Umbilical cord (tissue), 2 donors: ENCODE measurements around the gene ZFAND2B. TPM values are rescaled to one million over a fixed set of nuclear protein-coding genes. Genes with fewer than 3 reads are reported as not detected.
A peak's percentile ranks its signal among the peaks of the same experiment; 100 is the strongest.

Experiments
- DNase-seq: peaks from one replicate; pipeline ENCODE4 v3.0.0-alpha.2; 2015; ENCODE audit warnings: low spot score
- total RNA-seq: library from RNA; depleted of rRNA; stranded (reverse); fragments of >200 nt; gene quantifications from one replicate; pipeline ENCODE4 v1.2.3, GENCODE V29; 2014; ENCODE audit warnings: low replicate concordance; ENCODE audit not compliant: insufficient read depth

ZFAND2B gene, protein sequence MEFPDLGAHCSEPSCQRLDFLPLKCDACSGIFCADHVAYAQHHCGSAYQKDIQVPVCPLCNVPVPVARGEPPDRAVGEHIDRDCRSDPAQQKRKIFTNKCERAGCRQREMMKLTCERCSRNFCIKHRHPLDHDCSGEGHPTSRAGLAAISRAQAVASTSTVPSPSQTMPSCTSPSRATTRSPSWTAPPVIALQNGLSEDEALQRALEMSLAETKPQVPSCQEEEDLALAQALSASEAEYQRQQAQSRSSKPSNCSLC
- total RNA-seq: 20.5 TPM

DNA sequence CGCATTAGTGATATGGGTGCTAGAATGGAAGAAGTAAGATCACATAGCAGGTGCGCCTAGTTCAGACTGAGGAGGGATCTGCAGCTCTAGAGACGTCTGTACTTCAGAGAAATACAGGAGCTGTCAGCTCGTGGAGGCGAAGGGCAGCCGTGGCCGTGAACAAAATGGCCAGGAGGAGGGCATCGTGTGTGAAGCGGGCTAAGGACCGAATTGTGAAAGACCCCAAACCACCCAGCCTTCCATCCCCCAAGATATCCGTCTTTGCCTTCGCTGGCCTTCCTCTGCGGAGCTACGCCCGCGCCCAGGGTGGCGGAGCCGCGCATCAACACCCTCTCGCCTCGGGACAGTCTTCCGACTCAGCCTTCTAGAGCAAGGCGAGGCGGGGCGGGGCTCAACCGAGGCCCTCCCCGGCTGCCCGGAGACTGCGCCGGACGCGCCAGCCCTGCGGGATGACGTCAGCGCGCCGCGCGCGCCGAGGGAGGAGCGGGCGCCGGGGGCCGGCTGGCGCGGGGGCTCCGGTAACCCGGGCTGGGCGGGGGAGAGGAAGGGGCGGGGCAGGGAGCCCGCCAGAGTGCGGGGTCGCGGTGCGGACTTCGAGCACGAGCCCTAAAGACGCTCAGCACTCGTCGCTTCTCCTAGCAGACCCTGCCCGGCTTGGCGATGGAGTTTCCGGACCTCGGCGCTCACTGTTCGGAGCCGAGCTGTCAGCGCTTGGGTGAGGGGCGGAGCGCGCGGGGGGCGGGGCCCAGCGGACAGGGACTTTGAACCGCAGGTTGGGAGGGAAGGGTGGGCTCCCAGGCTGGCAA, at the start of gene ZFAND2B:
ZFAND2B (plus strand) TSS at position 455 of the 806 bp plus-strand sequence; CDS start at position 661, 206 bp downstream.
- peak; percentile 97 for DNase-seq

DNA sequence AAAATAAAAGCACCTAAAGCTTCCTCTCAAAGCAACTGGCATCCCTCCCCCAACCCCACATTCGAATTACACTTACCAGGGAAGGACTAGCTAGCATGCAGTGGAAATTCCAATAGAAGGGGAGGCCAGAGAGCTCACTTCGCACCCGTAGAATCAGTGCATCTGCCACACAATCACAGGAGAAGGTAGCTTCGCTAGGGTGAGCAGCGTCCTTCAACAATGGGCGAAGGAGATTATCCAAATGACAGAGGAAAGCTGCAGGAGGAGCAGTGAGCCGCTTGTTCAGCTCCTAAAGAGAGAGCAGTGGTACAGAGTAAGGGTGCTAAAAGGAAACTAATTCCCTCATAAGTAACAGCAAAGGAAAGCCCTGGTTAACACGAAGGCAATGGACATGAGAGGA, 49.2 kb upstream of the ZFAND2B start:
- DNase-seq: no peak

DNA sequence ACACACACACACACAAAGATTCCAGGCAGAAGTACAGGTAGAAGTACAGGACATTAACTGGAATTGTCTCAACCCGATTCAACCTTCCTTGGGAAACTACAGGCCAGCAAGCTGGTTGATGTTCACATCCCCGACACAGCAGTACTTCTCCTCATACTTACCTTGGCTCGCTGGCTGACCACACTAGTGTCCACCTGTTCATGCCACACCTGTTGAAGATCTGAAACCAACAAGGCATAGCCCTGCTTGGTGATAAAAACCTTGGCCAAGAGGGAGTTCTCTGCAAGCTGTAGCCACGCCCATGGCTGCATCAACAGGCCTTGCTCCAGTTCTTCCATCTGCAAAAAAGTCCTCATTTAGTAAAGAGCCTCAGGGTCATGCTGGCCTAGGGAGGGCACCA, 48.6 kb upstream of the ZFAND2B start:
- DNase-seq: no peak

DNA sequence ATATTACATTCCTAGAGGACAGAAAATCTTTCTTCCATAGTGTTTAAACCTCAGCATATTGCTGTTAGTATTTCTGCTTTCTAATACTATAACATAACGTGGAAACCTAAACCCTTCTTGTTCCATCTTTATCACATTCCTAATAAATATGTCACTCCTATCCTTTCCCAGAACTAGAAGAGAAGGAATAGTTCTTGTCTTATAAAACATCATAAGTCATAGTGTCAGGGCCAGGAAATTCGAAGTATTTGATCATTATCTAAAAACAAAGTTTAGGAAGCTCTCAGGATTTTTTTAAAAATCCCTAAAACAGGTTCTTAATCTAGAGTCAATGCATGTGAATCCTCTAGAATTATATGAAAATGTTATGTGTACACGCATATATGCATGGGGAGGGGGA, 48.0 kb upstream of the ZFAND2B start:
- DNase-seq: no peak

DNA sequence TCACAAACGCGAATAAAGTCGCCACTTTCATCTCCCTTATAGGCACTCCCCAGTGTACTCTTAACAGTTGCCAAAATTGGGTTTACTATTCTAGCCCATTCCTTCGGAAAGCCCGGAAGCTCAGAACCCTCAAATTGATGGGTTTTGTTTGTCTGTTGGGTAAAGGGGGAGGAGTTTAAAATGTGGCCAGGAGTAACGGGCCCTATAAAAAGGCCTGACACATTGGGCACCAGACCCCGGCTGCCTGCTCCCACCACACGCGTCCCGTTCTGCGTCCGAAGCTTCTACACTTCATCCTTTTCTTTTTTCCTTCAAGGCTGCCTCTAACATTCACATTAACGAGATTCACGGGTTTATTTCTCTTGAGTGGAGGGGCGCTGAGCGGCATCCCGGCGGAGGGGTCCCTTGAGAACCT, 46.8 kb upstream of the ZFAND2B start:
- DNase-seq: no peak

DNA sequence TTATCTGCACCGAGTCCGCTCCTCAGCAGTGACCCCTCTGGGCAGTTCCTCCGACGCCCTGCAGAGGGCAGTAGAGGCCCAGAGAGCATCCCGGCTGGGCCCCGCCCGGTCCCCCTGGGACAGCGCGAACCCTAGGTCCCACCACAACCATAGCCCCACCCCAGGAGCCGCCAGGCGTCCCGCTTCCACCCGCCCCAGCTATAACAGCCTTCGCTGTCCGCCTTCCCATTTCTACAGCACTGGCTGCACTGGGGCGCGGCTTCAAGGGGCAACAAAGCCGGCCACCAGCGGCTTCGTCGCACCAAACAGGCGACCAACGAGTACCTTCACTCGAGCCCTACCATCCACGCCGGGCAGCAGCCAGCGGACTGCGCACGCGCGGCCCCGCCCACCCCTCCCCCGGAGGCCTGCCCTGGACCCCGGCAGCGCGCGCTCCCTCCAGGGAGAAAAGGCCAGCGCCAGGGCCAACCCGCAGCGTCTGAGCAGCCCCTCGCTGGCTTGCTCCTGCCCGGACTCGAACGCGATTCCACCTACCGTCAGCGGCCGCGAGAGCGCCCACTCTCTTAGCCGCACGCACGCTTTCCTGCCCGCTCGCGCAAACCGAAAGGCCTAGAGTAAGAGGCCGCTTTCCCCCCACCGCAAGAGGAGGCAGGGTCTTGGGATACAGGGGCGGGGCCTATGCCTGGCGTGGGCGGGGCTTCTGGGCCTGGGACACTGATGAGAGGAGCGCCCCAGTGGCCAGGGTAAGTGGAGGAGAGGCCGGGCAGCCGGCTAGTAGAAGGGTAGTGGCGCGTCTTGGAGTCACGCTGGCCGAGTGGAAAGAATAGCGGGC, 46.2 kb upstream of the ZFAND2B start, which contains the start of gene NHEJ1:
NHEJ1 (minus strand) TSS at position 630 of the 832 bp plus-strand sequence. CDS start 2,453 bp downstream, outside the sequence.
- peak; percentile 93 for DNase-seq

DNA sequence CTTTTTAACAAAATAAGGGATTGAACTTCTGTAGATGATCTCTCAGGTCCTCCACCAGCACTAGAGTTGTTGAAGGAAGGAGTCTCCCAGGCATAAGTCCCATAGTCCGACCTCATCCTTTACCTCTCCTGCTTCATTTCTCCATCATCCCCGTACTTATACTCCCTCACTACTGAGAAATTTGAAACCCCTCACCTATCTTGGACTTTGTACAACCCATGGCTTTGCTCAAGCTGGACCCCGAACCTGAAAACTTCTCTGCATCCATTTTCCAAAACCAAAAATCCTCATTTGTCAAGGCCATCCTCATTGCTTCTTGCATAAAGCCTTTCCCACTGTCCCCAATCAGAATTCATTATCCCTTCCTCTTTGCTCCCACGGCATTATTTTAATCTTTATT, 45.5 kb upstream of the ZFAND2B start:
- no peak for DNase-seq

DNA sequence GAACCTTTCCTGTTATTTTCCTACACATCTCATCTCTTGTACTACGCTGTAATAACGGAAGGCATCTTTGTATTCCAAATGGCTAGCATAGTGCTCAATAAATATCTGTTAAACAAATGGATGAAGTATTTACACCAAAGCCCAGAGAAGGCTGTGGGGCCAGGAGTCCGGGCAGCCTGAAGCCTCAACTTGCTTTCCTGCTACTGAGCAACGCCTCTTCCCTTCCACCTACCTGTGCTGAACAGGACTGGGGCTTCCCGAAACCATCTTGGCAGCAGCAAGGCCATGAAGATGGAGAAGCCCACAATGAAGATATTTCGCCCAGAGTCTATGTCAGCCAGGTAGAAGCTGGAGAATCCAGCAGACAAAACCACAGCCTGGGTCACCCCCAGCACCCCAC, 43.4 kb upstream of the ZFAND2B start:
- no peak for DNase-seq

DNA sequence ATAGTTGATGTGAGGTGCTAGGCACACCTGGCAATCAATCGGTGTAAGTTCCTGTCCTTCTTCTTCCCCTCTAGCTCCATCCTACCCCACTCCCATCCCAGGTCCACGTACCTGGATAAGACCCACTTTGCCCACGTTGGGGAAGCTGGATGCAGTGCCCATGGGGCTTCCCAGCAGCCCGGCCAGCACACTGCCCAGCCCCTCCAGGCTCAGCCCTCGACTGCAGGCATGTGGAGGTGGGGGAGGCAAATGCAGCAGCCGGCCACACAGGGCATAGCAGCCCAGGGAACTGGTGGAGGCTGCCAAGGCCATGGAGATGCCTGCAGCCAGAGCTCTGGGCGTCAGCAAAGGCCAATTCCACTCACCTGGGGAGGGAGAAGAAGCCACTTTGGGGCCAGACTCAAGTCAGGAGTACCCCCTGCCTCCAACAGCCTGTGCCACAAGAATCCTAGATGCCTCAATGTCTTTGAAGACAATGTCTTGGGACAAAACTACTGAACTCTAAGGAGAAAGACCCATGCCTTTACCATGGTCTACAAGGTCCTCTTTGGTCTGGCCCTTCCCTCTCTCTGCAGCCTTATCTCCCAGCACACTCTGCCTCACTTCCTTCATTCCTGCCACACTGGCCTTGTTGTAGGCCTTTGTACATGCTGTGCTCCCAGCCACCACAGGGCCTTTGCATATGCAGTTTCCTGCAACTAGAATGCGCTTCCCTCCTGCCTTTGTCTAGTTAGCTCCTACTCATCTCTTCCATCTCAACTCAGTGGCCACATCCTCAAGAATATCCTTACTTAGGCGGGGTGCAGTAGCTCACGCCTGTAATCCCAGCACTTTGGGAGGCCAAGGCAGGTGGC, 41.3 kb upstream of the ZFAND2B start:
- no peak for DNase-seq

DNA sequence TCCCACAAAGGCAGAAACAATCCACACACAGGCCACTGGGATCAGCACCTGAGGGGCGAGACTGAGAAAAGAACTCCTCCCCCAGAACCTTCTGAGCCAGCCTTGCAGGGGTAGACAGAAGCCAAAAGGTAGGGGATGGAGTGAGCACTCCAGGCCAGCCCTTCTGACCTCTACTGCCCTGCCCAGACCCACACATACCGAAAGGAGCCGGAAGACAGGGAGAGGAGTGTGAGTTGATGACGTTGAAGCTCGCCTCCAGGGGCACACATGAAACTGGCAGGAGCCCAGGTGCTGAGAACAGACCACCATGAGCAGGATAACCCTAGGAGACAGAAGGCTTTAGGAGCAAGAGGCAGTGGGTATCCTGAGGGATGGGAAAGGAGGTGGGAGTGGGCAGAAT, 38.6 kb upstream of the ZFAND2B start:
- no peak for DNase-seq

DNA sequence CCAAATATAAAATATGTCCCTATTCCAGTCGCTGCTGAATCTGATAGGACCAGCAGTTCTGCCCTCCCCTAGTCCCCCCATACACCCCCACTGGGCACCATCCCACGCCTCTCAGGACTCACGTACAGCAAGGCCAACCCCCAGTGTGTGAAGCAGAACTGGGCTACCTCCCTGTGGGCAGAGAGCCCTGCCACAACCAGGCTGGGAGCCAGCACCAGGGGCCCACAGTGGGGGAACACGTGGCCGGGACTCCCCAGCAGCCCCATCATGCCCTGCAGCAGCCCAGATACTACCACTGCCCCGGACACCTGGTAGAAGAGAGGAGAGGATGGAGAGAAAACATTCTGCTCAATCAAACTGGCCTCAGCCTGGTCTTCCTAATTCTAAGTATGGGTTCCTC, 38.1 kb upstream of the ZFAND2B start:
- DNase-seq: no peak

DNA sequence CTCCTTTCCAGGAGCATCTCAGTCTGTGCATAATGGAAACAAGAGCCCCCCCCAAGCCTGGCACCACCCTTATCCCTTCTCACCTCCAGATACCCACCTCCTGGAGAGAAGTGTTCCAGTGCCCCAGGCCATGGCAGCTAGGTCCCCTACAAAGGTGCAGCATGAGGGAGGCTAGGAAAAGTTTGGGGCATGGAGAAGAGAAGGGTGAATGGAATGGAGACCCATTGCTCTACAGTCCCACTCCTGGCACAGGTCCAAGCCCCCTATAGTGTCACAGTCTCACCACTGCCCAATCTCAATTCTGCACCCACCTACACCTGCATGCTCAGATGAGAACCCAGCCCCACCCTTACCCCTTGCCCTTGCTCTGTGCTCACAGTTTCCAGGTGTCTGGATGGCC, 37.6 kb upstream of the ZFAND2B start:
- DNase-seq: no peak

DNA sequence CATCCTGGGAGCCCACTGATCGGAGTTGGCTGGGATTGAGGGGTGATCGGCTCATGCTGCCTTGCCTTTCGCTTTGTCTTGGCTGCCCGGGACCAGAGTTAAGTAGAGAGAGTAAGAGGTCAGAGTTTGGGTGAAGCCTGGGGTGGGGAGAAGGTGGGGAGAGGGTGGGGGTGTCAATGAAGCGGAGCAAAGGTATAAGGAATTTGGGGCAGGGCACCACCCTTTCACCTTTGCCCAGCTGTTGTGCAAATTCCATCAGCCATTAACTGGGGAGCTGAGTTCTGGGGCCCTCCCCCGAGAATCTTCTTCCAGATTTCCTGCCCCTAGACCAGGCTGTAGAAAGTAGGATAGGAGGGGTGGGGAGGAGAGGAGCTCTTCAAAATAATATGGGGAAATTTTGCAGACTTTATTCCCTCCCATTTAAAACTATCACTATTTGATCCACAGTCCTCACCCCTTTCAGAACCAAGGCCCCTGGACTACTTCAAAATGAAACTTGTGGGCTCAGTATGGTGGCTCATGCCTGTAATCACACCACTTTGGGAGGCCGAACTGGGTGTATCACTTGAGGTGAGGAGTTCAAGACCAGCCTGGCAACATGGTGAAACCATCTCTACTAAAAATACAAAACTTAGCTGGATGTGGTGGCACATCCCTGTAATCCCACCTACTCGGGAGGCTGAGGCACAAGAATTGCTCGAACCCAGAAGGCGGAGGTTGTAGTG, 36.5 kb upstream of the ZFAND2B start, which contains the start of gene SLC23A3:
SLC23A3 (minus strand) TSS at position 100 of the 725 bp plus-strand sequence; CDS start at position 55, 45 bp downstream.
- DNase-seq: no peak

DNA sequence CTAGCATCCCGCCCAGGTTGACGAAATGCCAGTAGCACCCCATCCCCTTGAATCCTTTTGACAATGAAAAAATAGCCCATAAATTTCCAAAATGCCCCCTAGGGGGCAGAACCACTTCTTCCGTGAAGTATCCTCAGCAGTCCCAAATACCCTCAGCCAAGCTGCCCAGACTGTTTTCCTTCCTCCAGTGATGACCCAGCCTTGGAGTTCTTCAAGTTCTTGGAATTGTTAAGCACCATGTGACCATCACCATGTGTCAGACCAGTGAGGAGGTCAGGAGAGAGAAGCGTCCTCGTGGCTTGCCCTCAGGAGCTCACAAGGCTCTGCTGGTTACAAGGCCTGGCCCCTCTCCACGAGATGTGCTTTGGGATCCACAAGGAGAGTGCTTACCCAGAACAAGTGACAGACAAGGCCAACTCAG, 35.3 kb upstream of the ZFAND2B start:
- DNase-seq: peak; percentile 67

DNA sequence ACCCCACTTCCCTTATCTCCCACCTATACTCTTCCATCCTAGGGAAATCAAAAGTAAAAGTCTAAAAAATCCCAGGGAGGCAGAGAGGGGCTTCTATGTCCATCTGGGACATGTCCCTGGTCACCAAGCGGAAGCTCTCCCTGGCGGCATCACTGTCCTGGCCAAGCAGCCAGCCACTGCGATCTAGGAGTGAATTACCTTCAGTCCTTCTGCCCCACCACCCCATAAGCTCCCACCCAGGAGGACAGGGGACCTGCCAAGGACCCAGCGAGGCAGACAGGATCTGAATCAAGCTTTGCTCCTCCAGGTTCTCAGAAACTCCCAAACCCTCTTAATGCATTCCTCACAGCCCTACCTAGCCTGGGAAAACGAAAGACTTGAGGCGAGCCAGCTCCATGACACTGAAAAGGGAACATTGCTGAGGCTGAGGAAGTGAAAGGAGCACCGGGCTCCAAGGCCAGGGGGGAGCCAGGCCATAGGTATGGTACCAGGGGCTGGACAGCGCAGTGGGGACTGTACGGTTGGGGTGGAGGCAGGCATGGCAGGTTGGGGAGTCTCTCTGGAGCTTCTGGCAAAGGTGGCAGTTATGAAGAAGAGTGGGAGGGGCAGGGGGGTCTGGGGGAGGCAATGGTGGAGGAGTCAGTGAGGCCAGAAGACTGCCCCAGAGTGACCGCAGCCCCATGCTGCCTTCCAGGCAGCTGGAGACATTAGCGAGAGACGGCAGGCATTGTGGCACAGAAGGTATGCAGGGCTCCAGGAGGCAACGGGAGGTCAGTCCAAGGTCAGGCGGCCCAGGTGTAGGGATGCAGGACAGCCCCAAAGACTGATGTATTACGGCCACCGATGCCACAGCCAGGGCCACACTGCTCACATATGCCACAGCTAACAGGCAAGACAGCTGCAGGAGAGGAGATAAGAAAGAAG, 34.1 kb upstream of the ZFAND2B start:
- no peak for DNase-seq

DNA sequence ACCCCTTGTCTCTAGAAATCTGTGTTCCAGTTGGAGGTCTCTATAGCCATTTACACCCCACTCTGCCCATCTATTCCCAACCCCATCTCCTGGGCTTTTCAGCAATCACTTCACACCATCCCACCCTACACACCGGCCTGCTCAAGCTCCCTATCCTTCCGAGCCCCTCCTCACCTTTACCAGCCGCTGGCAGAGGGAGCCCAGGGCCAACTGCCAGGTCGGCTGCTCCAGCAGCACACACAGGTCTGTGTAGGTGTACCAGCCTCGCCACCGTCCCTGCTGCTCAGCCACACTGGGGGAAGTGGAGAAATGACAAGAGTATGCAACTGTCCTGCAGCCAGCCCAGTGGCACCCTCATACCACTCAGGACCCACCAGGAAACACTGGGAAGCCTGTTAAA, 33.4 kb upstream of the ZFAND2B start:
- DNase-seq: no peak

DNA sequence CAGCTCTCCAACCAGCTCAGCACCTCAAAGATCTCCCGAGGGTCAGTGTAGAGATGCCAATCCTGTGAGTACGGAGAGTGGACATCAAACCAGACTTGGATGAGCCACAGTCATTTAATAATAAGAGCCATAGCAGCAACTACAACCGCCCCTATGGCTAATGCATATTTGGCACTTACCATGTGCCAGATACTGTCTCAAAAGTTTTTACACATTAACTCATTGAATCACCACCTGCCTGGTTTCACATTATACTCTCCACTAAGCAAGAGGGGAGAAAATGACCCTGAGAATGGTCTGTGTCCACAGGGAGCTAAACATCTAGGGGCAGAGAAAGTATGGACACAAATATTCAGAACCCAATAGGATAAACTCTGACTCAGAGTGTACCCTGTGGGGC, 32.4 kb upstream of the ZFAND2B start:
- no peak for DNase-seq

DNA sequence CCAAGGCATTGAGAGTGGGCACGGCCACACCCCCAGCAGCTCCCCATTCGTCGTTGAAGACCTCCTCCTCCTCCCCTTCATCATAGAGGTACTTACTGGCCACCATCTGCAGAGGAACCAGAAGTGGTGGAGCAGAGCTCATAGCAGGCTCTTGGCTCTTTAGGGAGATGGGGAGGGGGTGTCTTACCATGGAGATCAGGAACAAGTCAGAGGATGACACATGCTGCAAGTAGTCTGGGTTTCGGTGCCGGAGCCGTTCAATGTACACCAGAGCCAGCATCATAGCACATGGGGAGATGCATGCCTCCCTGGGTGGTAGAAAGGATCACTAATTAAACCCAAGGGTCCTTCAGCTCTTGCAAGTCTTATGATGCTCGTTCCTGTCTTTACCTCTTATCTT, 31.8 kb upstream of the ZFAND2B start:
- DNase-seq: no peak

DNA sequence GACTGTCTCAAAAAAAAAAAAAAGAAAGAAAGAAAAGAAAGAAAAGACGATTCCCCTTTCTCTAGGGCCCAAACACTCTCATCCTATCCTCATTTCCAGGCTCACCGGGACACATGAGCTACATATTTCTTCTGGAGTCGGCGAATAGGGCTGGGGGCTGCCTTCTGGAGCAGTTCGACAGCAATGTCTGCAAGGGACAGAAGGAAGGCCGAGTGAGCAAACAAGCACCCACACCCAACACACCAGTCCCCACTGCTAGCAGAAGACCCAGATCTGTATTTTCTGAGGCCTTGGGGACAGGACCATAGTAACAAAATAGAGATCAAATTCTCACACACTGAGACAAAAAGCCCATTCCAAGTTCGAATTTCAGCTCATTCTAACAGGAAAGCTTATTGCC, 31.1 kb upstream of the ZFAND2B start:
- DNase-seq: no peak
